GM12891 (cell line): ENCODE results near the gene ZSCAN1.

Experiments
- POLR2A ChIP-seq: IDR thresholded peaks from 2 replicates; pipeline ENCODE4 v1.6.1; 2011; ENCODE audit warnings: low read depth, low read length, control low read depth
- POLR2AphosphoS5 ChIP-seq: IDR thresholded peaks from 2 replicates; pipeline ENCODE4 v1.6.1; 2011; ENCODE audit warnings: low read depth, low read length, control low read depth
- TAF1 ChIP-seq: IDR thresholded peaks from 2 replicates; pipeline ENCODE4 v1.6.1; 2011; ENCODE audit warnings: low read depth, low read length, control low read depth

DNA sequence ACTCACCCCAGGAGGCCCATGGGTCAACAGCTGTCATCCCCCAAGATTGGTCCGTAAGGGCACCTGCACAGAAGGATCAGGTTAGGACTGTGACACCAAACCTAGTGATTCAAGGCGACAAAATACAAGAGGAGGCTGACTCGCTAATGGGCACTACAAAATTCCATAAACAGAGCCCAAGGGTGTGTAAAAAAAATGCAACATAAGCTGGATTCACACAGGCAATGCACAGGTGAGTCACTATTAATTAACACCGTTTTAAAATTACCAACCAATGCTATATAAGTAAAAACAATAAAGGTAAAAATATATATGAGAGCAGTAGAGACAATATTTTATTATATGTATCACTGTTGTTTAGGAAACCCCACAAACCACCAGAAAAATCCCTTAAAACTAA, 33.1 kb upstream of the ZSCAN1 start:
- TF ChIP-seq POLR2AphosphoS5 (no peak), TAF1 (no peak), POLR2A (no peak)
